ENCODE measurements around the gene CARMIL1. TPM values are rescaled to one million over a fixed set of nuclear protein-coding genes. Genes with fewer than 3 reads are reported as not detected.
A peak's percentile ranks its signal among the peaks of the same experiment; 100 is the strongest.

CARMIL1 gene
- 0.43 and 0.73 TPM in 2 replicates for total RNA-seq (2014; rRNA removed; shearing (Covaris generic))

DNA sequence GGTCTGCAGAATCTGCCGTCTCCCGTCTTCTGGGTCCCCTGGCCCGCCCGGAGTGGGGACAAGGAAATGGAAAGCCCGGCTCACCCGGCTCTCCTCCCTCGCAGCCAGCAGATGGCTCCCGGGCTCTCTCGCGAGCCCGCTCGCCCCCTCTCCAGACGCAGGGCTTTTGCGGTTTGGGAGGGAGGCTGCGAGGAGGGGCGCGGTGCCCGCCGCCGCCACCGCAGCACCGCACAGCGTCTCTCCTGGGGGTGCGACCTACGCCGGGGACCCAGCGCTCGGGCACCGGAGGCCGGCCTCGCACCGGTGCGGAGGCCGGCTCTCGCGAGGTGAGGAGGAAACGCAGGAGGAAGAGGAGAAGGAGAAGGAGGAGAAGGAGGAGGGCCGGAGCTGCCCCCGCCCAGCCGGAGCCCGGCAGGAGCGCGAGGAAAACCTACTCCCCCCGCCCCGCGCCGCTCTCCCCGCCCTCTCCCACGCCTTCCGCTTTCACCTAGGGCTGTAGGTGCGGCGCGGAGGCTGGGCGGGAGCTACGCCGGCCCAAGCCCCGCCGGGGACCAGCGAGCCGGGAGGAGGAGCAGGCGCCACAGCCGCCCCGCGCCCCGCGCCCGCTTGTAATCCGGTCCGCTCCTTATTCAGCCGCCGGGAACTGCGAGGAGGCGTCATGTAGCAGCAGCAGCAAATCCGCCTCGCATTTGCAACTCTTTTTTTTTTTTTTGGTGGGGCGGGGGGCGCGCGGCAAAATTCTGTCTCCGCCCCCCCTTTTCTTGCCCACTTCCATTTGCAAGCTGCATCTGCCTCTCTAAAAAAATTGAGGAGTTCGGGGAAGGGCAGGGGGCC, at the start of gene CARMIL1:
TSS of gene CARMIL1 (plus strand) at position 461 of the 834 bp plus-strand sequence. CDS start 422 bp downstream, outside the sequence.
- no peaks in the 10 kb centered on the region for H3K4me1 ChIP-seq
- DNase-seq: peak; percentile 33 to 58
- no peaks in the 10 kb centered on the region for H3K9me3 ChIP-seq (replicated peaks)
- no peaks in the 10 kb centered on the region for H3K27me3 ChIP-seq
- peak within 1 kb of the TSS; percentile 65 for H3K4me3 ChIP-seq
- H3K27ac ChIP-seq: no peak within 1 kb of the TSS
- H3K36me3 ChIP-seq: no peaks in the 10 kb centered on the region

DNA sequence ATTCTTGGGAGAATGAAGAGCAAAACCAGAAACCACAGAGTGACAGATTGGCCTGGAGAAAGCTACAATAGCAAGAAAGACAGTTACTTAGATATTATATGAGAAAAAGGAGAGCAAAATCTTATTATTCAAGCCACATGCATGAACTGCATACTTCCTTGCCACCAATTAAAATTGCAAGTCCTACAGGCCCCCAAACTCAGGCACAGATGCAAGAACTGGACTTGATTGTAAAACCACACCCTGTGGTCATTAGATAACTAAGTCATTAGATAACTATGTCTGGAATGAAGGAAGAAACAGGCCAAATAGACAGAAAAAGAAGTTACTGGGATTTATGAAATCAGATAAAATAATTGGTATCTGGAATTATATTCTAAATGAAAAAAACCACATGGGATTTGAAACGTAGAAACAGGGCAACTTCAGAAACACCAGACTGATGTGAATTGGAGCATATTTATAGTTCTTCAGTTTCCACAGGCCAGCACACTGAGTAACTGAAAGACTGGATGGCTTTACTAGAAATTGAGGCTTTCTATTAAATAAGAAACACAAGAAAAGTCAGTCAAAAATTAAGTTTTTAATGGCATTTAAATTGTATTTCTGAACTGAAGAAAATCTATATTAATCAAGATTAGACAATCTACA, 49.4 kb upstream of the CARMIL1 start:
- Histone ChIP-seq H3K4me3 (no peak overlapping the region), H3K27ac (no peak overlapping the region), H3K4me1 (0 out of 2 replicates have a peak, but pooled peaks cover 4% of the 10 kb centered on the region), H3K9me3 (replicated peaks) (no peaks in the 10 kb centered on the region), H3K36me3 (no peaks in the 10 kb centered on the region), H3K27me3 (no peaks in the 10 kb centered on the region)
- DNase-seq: no peak

DNA sequence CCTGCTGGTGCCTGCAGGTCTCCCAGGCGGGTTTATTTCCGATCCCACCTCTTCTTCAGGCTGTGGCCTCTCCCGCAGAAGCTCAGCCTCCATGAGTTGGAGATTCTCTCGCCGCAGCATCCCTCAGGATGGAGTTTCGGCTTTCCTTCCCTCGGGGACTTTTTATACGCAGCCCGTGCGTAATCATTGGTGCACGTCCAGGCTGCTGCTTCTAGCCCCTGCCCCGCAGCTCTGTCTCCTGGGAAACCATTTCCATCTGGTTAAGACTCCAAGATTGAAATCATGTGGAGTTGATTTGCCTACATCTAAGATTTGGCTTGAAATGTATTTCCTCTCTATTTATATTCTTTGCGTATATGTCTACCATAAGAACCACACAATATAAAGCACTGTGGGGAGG, 46.7 kb upstream of the CARMIL1 start:
- Histone ChIP-seq H3K4me1 (0 out of 2 replicates have a peak, but pooled peaks cover 4% of the 10 kb centered on the region), H3K4me3 (no peak overlapping the region), H3K27me3 (no peaks in the 10 kb centered on the region), H3K9me3 (replicated peaks) (no peaks in the 10 kb centered on the region), H3K36me3 (no peaks in the 10 kb centered on the region), H3K27ac (no peak overlapping the region)
- no peak for DNase-seq

DNA sequence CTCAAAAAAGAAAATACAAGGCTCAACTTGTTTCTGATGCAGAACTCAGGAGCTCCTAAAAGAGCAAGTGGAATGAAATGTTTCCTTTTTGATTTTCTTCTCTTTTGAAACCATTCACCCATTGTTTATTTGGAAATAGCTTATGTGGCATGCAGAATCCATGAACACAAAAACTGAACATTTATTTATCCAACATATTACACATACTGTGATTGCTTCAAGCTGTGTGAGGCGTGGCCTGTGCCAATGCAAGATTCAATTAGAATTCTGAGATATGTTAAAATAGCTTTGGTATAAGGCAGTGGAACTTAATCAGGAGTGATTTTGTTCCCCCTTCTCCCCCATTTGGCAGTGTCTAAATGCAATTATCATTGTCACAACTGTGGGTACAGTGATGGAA, 45.9 kb upstream of the CARMIL1 start:
- H3K36me3 ChIP-seq: no peaks in the 10 kb centered on the region
- no peaks in the 10 kb centered on the region for H3K9me3 ChIP-seq (replicated peaks)
- no peaks in the 10 kb centered on the region for H3K27me3 ChIP-seq
- H3K4me3 ChIP-seq: no peak overlapping the region
- no peak overlapping the region for H3K27ac ChIP-seq
- no peak for DNase-seq
- H3K4me1 ChIP-seq: 0 out of 2 replicates have a peak, but pooled peaks cover 4% of the 10 kb centered on the region

DNA sequence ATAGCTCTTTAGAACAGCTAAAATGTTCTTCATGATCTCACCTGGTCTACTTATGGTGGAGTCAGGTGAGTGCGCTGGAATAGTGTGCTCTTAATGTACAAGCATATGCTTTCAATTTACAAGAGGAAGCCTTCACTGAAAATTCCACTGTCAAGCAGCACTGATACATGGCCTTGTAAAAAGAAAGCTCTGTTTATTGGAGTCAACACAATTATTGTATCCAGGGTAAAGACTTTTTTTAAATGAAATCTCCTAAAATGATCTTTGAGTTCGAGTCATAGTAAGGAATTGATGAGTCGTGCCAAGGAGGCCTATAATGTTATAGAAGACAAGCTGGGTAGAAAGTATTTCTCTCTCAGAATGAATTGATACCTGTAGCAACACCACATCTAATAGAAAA, 41.6 kb upstream of the CARMIL1 start:
- Histone ChIP-seq H3K9me3 (replicated peaks) (no peaks in the 10 kb centered on the region), H3K4me1 (no peaks in the 10 kb centered on the region), H3K27ac (no peak overlapping the region), H3K27me3 (no peaks in the 10 kb centered on the region), H3K4me3 (no peak overlapping the region), H3K36me3 (no peaks in the 10 kb centered on the region)
- no peak for DNase-seq

DNA sequence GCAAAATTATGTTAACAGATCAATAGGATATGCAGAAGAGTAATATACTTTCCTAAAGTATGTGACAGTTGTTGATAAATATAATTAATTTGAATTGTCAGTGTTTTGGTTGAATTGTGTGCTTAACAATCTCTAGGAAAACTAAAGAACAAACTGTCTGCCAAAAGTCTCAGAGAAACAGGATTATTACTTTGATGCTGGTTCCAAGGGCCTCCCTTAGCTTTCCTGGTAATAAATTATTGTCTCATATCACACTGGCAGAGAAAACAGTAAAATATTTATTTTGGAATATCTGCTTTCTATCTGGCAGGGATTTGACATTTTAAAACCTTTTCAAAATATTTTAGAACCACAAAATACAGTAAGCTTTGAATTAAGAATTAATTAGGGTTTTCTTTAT, 40.1 kb upstream of the CARMIL1 start:
- H3K36me3 ChIP-seq: no peaks in the 10 kb centered on the region
- H3K27ac ChIP-seq: no peak overlapping the region
- H3K27me3 ChIP-seq: no peaks in the 10 kb centered on the region
- no peaks in the 10 kb centered on the region for H3K4me1 ChIP-seq
- H3K4me3 ChIP-seq: no peak overlapping the region
- no peaks in the 10 kb centered on the region for H3K9me3 ChIP-seq (replicated peaks)
- no peak for DNase-seq

DNA sequence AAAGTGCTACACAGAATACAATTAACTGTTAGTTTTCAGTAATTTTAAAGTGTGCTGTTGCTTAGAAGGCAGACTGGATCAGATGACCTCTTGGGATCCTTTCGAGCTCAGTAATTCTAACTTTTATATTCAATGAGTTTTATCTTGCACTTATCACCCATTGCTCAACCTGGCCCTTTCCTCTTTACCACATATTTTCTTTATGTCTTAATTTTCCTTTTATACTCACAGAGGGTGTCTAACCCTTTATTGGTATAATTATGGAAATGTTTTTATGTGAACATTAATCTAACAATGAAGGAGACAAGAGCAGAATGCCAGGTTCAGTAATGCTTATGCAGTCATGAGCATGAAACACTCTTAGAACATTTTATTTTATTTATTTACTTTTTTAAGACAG, 39.7 kb upstream of the CARMIL1 start:
- DNase-seq: no peak
- Histone ChIP-seq H3K27me3 (no peaks in the 10 kb centered on the region), H3K27ac (no peak overlapping the region), H3K9me3 (replicated peaks) (no peaks in the 10 kb centered on the region), H3K4me3 (no peak overlapping the region), H3K4me1 (no peaks in the 10 kb centered on the region), H3K36me3 (no peaks in the 10 kb centered on the region)

DNA sequence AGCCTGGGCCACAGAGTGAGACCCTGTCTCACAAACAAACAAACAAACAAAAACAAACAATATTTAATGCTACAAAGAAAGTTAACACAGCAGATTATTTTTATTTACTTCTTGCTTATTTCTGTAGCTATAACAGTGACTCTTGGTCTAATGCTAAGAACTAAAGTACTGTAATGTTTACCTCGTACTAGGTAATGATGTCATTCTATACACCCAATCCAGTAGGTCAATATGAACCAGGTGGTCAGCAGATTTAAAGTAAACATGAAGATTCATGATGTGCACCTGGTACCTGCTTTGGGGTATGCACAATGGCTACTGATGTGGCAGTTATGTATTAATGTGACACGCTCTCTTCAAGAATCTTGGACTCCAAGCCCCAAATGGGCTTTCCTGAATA, 36.6 kb upstream of the CARMIL1 start:
- no peaks in the 10 kb centered on the region for H3K9me3 ChIP-seq (replicated peaks)
- no peaks in the 10 kb centered on the region for H3K4me1 ChIP-seq
- H3K27ac ChIP-seq: no peak overlapping the region
- DNase-seq: no peak
- no peaks in the 10 kb centered on the region for H3K36me3 ChIP-seq
- H3K4me3 ChIP-seq: no peak overlapping the region
- H3K27me3 ChIP-seq: no peaks in the 10 kb centered on the region

DNA sequence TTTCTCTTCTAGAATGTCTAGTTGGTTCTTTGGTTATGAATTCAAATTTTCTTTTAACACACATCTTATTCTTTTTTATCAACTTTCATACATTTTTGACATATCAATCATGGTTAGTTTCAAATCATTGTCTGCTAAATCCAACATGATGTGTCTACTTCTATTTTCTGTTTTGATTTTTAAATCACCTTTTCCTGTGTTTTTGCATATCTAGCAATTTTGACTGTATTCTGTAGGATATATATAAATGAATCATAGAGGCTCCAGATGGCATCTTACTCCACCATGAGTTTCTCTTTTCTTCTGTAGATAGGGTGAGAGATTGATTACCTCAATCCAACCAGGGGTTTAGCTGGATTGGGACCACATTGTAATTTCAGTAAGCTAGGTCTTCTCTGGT, 34.3 kb upstream of the CARMIL1 start:
- H3K9me3 ChIP-seq (replicated peaks): no peaks in the 10 kb centered on the region
- no peak for DNase-seq
- no peaks in the 10 kb centered on the region for H3K4me1 ChIP-seq
- H3K4me3 ChIP-seq: no peak overlapping the region
- H3K27ac ChIP-seq: no peak overlapping the region
- H3K36me3 ChIP-seq: no peaks in the 10 kb centered on the region
- no peaks in the 10 kb centered on the region for H3K27me3 ChIP-seq

DNA sequence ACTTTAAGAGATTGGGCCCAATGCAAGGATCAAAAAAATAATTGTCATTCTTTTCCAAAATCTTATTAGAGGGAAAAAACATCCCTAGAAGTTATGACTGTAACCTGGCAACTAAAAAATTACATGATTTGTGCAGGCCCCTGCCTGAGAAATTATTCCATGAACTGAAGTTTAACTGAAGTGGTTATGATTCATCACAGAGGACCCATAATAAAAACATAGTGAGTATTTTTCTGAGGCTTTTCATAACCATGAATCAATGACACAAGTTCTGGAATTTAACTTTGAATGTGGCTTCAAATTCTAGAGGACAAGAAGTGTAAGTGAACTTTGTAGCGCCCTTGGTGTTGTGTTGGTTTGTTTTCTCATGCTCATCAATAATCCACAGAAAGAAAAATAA, 31.1 kb upstream of the CARMIL1 start:
- Histone ChIP-seq H3K9me3 (replicated peaks) (no peaks in the 10 kb centered on the region), H3K4me3 (no peak overlapping the region), H3K27ac (no peak overlapping the region), H3K27me3 (no peaks in the 10 kb centered on the region), H3K4me1 (no peaks in the 10 kb centered on the region), H3K36me3 (no peaks in the 10 kb centered on the region)
- no peak for DNase-seq

DNA sequence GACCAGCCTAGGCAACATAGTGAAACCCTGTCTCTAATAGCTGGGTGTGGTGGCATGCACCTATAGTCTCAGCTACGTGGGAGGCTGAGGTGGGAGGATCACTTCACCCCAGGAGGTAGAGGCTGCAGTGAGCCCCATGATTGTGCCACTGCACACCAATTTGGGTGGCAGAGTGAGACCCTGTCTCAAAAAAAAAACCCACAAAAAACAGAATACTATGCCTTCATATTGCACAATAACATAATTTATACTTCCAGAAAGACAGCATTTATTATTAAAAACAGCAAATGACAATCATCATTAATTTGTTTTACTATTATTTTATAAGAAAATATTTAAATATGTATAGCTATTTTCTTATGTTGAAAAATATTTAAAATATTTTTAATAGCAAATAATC, 30.0 kb upstream of the CARMIL1 start:
- Histone ChIP-seq H3K4me3 (no peak overlapping the region), H3K27ac (no peak overlapping the region), H3K36me3 (no peaks in the 10 kb centered on the region), H3K4me1 (no peaks in the 10 kb centered on the region), H3K9me3 (replicated peaks) (no peaks in the 10 kb centered on the region), H3K27me3 (no peaks in the 10 kb centered on the region)
- DNase-seq: no peak

DNA sequence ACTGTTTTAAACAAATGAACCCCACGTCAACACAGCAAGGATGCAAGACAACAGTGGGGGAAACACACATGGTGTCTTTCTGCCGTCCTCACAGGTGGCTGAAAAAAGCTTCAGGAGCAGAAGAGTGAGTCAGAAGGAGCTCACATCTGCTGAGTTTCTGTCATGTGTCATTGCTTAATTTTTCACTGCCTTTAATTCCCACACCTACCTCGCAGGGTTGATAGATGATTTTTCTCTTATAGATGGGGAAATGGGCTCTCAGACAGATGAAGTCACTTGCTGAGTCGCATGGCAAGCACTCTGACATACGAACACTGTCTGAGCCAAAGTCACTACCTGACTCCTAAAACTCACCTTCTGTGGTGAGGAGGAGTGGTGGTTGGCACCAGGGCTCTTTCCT, 28.3 kb upstream of the CARMIL1 start:
- Histone ChIP-seq H3K4me3 (no peak overlapping the region), H3K27ac (no peak overlapping the region), H3K36me3 (no peaks in the 10 kb centered on the region), H3K9me3 (replicated peaks) (no peaks in the 10 kb centered on the region), H3K27me3 (no peaks in the 10 kb centered on the region), H3K4me1 (no peaks in the 10 kb centered on the region)
- no peak for DNase-seq

DNA sequence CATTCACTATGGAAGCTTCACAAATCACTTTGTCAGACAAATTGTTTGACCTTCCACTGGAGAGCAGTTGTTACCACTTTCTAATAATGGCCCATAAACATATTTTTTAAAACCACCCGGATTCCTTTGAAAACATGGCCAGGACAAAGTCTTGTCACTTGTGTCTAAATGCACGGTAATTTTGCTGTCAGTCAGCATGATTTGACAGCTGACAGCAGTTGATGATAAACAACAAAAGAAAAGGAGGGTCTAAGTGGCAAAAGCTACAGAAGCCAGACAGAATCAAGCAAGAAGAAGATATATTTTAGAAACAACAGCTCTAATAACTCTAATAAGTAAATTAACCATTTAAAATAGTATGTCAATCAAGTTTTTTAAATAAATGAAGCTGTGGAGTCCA, 27.7 kb upstream of the CARMIL1 start:
- no peak for DNase-seq
- no peaks in the 10 kb centered on the region for H3K9me3 ChIP-seq (replicated peaks)
- H3K4me1 ChIP-seq: no peaks in the 10 kb centered on the region
- no peaks in the 10 kb centered on the region for H3K27me3 ChIP-seq
- no peak overlapping the region for H3K27ac ChIP-seq
- H3K36me3 ChIP-seq: no peaks in the 10 kb centered on the region
- no peak overlapping the region for H3K4me3 ChIP-seq

DNA sequence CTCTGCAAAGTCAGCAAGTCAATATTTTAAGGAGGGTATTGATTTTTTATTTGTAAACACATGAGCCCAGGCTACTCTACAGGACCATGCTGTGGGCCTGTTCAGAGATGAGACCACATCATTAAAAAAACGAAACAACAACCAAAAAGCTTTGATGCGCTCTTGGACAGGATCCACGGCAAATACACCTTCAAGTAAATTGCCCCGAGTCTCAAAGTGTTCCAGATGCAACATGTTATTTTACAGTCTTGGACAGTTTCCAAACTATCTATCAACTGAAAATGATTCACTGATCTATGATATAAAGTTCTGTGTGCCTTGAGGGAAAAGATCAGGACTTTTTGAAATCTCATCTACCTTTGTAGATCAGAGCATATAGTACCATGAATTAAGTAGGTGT, 25.8 kb upstream of the CARMIL1 start:
- Histone ChIP-seq H3K9me3 (replicated peaks) (no peaks in the 10 kb centered on the region), H3K27ac (no peak overlapping the region), H3K36me3 (no peaks in the 10 kb centered on the region), H3K27me3 (no peaks in the 10 kb centered on the region), H3K4me3 (no peak overlapping the region), H3K4me1 (no peaks in the 10 kb centered on the region)
- DNase-seq: no peak

DNA sequence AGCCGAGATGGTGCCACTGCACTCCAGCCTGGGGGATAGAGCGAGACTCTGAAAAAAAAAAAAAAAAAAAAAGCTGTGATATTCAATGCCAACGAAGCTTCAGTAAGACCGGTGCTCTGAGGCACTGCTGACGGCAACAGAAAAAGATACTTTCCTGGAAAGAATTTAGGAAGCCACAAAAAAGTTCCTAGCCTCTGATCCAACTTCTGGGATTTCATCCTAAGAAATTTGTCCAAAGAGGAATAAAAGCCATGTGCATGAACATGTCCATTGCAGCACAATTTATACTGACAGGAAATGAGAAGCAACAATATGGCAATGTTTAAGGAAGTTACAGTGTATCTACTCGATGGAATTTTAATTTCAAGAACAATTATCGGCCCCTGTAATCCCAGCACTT, 24.5 kb upstream of the CARMIL1 start:
- DNase-seq: no peak
- H3K9me3 ChIP-seq (replicated peaks): no peaks in the 10 kb centered on the region

More for the DNA sequence above, 24.5 kb upstream of the CARMIL1 start:
- no peaks in the 10 kb centered on the region for H3K27me3 ChIP-seq
- no peaks in the 10 kb centered on the region for H3K4me1 ChIP-seq
- H3K36me3 ChIP-seq: no peaks in the 10 kb centered on the region
- no peak overlapping the region for H3K27ac ChIP-seq
- H3K4me3 ChIP-seq: no peak overlapping the region
